HG03103 (cell line): ENCODE results near the gene THPO.
"Not testable (repeated sequence)": the region's sequence is repeated elsewhere in the genome, so short reads cannot be mapped to it uniquely, and the experiment has no call there.

Experiments
- ATAC-seq: cut with Tn5 transposase; IDR thresholded peaks from one replicate; pipeline ENCODE4 v1.9.1; 2021; ENCODE audit warnings: low read depth; ENCODE audit not compliant: unreplicated experiment

THPO gene

GRCh38 chr3:184352149-184352785 lies 25.7 kb downstream of the THPO start:
- ATAC-seq, result no peak

GRCh38 chr3:184351511-184352148 lies 26.4 kb downstream of the THPO start:
- no peak for ATAC-seq

GRCh38 chr3:184350618-184351017 lies 27.4 kb downstream of the THPO start:
- ATAC-seq, result no peak

GRCh38 chr3:184349563-184350470 lies 28.2 kb downstream of the THPO start:
- ATAC-seq, result no peak

GRCh38 chr3:184348057-184348382 lies 30.0 kb downstream of the THPO start:
- no peak for ATAC-seq

GRCh38 chr3:184347321-184348056 lies 30.5 kb downstream of the THPO start:
- ATAC-seq, result no peak

- ATAC-seq, result no peak
Measured at GRCh38 chr3:184346480-184347190, 31.4 kb downstream of the THPO start.

- no peak for ATAC-seq
Measured at GRCh38 chr3:184345317-184346144, 32.5 kb downstream of the THPO start.

- no peak for ATAC-seq
Measured at GRCh38 chr3:184344579-184345316, 33.3 kb downstream of the THPO start.

- ATAC-seq, result no peak
Measured at GRCh38 chr3:184343200-184343876, 34.7 kb downstream of the THPO start.

- no peak for ATAC-seq
Measured at GRCh38 chr3:184341925-184342324, 36.1 kb downstream of the THPO start.

- ATAC-seq, result not testable (repeated sequence)
Measured at GRCh38 chr3:184339451-184340135, 38.4 kb downstream of the THPO start.

GRCh38 chr3:184339001-184339400 lies 39.0 kb downstream of the THPO start:
- no peak for ATAC-seq

- no peak for ATAC-seq
Measured at GRCh38 chr3:184338511-184338945, 39.5 kb downstream of the THPO start.

GRCh38 chr3:184337981-184338380 lies 40.0 kb downstream of the THPO start:
- no peak for ATAC-seq

- ATAC-seq, result no peak
Measured at GRCh38 chr3:184337399-184337714, 40.6 kb downstream of the THPO start, which contains the start of gene FAM131A. Gene FAM131A (plus strand): TSS chr3:184337600. CDS start chr3:184337631, 31 bp downstream.

- no peak for ATAC-seq
Measured at GRCh38 chr3:184336547-184337398, 41.2 kb downstream of the THPO start.
